ENCODE data around the gene RAC3. TPM values are rescaled to one million over a fixed set of nuclear protein-coding genes. Genes with fewer than 3 reads are reported as not detected.

The RAC3 gene
- total and polyA plus RNA-seq, 2 of the 8 experiments (the other 6 are each of a cell fraction or from before 2014, with no cell fraction given): 177 to 299 TPM

GRCh38 chr17:82007495-82008257 is 23.8 kb upstream of the RAC3 start:
- POLR2A ChIA-PET (ENCODE audit: partially characterized antibody): interaction anchor here (1.0 to 3.2 kb wide), 6 partner anchors 9 to 48 kb away, joined by 3 to 13 read pairs (median 5); partner anchors contain the start of genes CENPX and LRRC45

More at GRCh38 chr17:82007495-82008257, 23.8 kb upstream of the RAC3 start:
- Histone ChIP-seq H3K27ac (ENCODE audit: low read depth, low read length) (no peak overlapping the region), H4K8ac (ENCODE audit: extremely low read depth, insufficient read depth, low read length) (peak overlapping the region; percentile 14; the same call in 1 of the 2 replicates), H3K14ac (ENCODE audit: insufficient read length) (no peak overlapping the region), H3K4me3 (ENCODE audit: extremely low read depth in 1 of 4, insufficient read depth in 2 of 4, low read depth in 3 of 4, low read length in 4 of 4) (no peak overlapping the region), H3K23ac (ENCODE audit: insufficient read length) (no peak overlapping the region), H3K79me2 (ENCODE audit: control insufficient read depth in 1 of 2, insufficient read depth in 2 of 2, low read length in 2 of 2) (no peaks in the 10 kb centered on the region), H3K4me2 (ENCODE audit: insufficient read depth in 1 of 2, low read depth in 2 of 2, low read length in 2 of 2) (no peak overlapping the region), H3K9me3 (ENCODE audit: insufficient read depth in 2 of 2, low read depth in 1 of 2, low read length in 1 of 2) (no peaks in the 10 kb centered on the region), H2BK20ac (ENCODE audit: low read length) (no peak overlapping the region), H2AK5ac (ENCODE audit: low read depth, low read length) (no peak overlapping the region), H3K4me1 (replicated peaks in 1 of 4; ENCODE audit: control insufficient read depth in 3 of 4, insufficient read depth in 4 of 4, low read length in 3 of 4) (peaks cover 0 to 1% (median 0%) of the 10 kb centered on the region in 4 experiments; a peak in 1 of 7 replicates), H3K79me1 (ENCODE audit: low read depth, low read length) (peaks cover 3% of the 10 kb centered on the region), H2BK15ac (ENCODE audit: low read length) (no peak overlapping the region), H4K20me1 (replicated peaks in 1 of 2; ENCODE audit: control insufficient read depth in 1 of 2, insufficient read depth in 2 of 2, low read length in 2 of 2) (peaks cover 3 to 4% of the 10 kb centered on the region in 2 experiments), H3K36me3 (ENCODE audit: control insufficient read depth in 2 of 4, insufficient read depth in 4 of 4, low read length in 3 of 4) (no peaks in the 10 kb centered on the region; a peak in 2 of 8 replicates), H2BK12ac (ENCODE audit: low read depth, low read length) (no peak overlapping the region), H3K23me2 (ENCODE audit: low read depth, low read length) (0 out of 2 replicates have a peak, but pooled peaks cover 1% of the 10 kb centered on the region), H3K56ac (replicated peaks; ENCODE audit: insufficient read length, low read depth, low read length) (no peak overlapping the region), H4K5ac (ENCODE audit: insufficient read length, low read depth, low read length) (no peak overlapping the region), H3K18ac (ENCODE audit: extremely low read depth, low read length) (no peak overlapping the region), H2BK5ac (ENCODE audit: low read depth, low read length) (no peak overlapping the region), H3K9ac (replicated peaks in 1 of 4; ENCODE audit: extremely low read depth in 1 of 4, low read depth in 3 of 4, low read length in 3 of 4) (no peak overlapping the region), H2AFZ (ENCODE audit: low read length) (no peak overlapping the region), H2BK120ac (replicated peaks; ENCODE audit: low read depth, low read length) (no peak overlapping the region), H3K27me3 (replicated peaks in 1 of 4; ENCODE audit: control insufficient read depth in 3 of 4, extremely low read depth in 1 of 4, insufficient read depth in 3 of 4, low read length in 3 of 4) (no peaks in the 10 kb centered on the region), H4K91ac (replicated peaks; ENCODE audit: insufficient read length, low read length) (no peak overlapping the region), H3K4ac (replicated peaks; ENCODE audit: insufficient read length, low read depth, low read length) (no peak overlapping the region)
- DNase-seq (ENCODE audit: low read depth in 1 of 2, low spot score in 2 of 2): no peak
- CTCF ChIA-PET (ENCODE audit: partially characterized antibody): interaction anchor here (1.2 to 3.4 kb wide), 5 partner anchors 10 to 23 kb away, joined by 4 to 16 read pairs (median 8); no protein-coding TSS in a partner anchor
- TF ChIP-seq BACH1 (IDR thresholded peaks at IDR 0.05; ENCODE audit: low read length) (no peak), CTCF (IDR thresholded peaks at IDR 0.05; ENCODE audit: control extremely low read depth in 1 of 3, insufficient read depth in 1 of 3, low read depth in 1 of 3, low read length in 3 of 3) (peak; percentile 29 to 50 (median 34))
- 93% methylated on average over 27 of the region's 30 CpGs; no CpG with 5 or more reads in 1 of the 2 experiments for WGBS, 2 experiments (ENCODE audit: extremely low coverage in 1 of 2, insufficient coverage in 1 of 2, insufficient read length in 1 of 2, insufficient replicate concordance in 2 of 2, low coverage in 1 of 2, low lambda C conversion rate in 2 of 2, missing lambda C conversion rate in 1 of 2)
- FAIRE-seq: no peak

Measured in H1 (cell line).